Muscle layer of colon (tissue), 2 donors: ENCODE data around the gene TANGO2.

ENCODE experiments used
- H3K27ac ChIP-seq: one replicate; pipeline ENCODE4 v1.7.0; 2013; ENCODE audit warnings: low read depth, mild to moderate bottlenecking, low read length, moderate library complexity
- H3K27me3 ChIP-seq, 2 donors: one replicate each; pipeline ENCODE4 v1.7.0; 2013; ENCODE audit warnings: low read length in 2 of 2, mild to moderate bottlenecking in 2 of 2; ENCODE audit not compliant: insufficient read depth in 2 of 2, control insufficient read depth in 1 of 2
- H3K36me3 ChIP-seq: one replicate; pipeline ENCODE4 v1.7.0; 2013; ENCODE audit warnings: mild to moderate bottlenecking, low read length; ENCODE audit not compliant: insufficient read depth
- H3K4me1 ChIP-seq: one replicate; pipeline ENCODE4 v1.7.0; 2013; ENCODE audit warnings: mild to moderate bottlenecking, low read length; ENCODE audit not compliant: insufficient read depth
- H3K4me3 ChIP-seq, 2 donors: one replicate each; pipeline ENCODE4 v1.7.0; 2013; ENCODE audit warnings: low read length in 2 of 2, low read depth in 1 of 2, mild to moderate bottlenecking in 1 of 2, moderate library complexity in 1 of 2
- H3K9ac ChIP-seq: one replicate; pipeline ENCODE4 v1.7.0; 2013; ENCODE audit warnings: low read length
- H3K9me3 ChIP-seq: one replicate; pipeline ENCODE4 v1.7.0; 2013; ENCODE audit warnings: mild to moderate bottlenecking, low read length
- donor health status: abdominal sarcoma.
- donor health status: Adenocarcinoma of cecum.

The TANGO2 gene

GRCh38 chr22:19991645-19992451, 29.1 kb upstream of the TANGO2 start:
- Histone ChIP-seq H3K4me3 (no peak overlapping the region), H3K9ac (no peak overlapping the region), H3K4me1 (peaks cover 30% of the 10 kb centered on the region), H3K36me3 (no peaks in the 10 kb centered on the region), H3K9me3 (no peaks in the 10 kb centered on the region), H3K27ac (no peak overlapping the region), H3K27me3 (no peaks in the 10 kb centered on the region)

DNA sequence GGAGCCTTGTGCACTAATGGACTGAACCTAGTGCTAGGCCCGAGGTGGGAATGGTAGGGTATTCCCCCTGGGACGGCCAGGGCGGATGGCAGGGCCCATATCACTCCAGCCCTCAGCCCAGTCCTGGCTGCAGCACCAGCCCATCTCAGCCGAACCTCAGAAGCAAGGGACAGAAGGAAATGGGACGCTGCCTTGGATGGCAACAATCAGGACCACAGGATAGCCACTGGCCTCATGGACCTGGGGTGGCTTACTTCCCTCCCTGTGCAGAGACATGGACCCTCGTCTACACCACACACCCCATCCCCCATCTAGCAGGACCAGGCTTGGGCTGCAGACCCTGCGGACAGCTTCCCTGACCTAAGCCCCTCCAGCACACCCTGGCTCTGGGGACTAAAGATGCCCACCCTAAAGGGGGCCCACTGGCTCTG, 28.4 kb upstream of the TANGO2 start:
- H3K36me3 ChIP-seq = no peaks in the 10 kb centered on the region
- H3K27me3 ChIP-seq = no peaks in the 10 kb centered on the region
- H3K27ac ChIP-seq = no peak overlapping the region
- H3K9me3 ChIP-seq = no peaks in the 10 kb centered on the region
- H3K4me1 ChIP-seq = peaks cover 30% of the 10 kb centered on the region
- H3K9ac ChIP-seq = no peak overlapping the region
- no peak overlapping the region for H3K4me3 ChIP-seq

GRCh38 chr22:19992921-19993355, 28.0 kb upstream of the TANGO2 start:
- no peak overlapping the region for H3K4me3 ChIP-seq
- no peak overlapping the region for H3K27ac ChIP-seq
- no peaks in the 10 kb centered on the region for H3K9me3 ChIP-seq
- no peaks in the 10 kb centered on the region for H3K27me3 ChIP-seq
- peaks cover 30% of the 10 kb centered on the region for H3K4me1 ChIP-seq
- H3K36me3 ChIP-seq = no peaks in the 10 kb centered on the region
- no peak overlapping the region for H3K9ac ChIP-seq

DNA sequence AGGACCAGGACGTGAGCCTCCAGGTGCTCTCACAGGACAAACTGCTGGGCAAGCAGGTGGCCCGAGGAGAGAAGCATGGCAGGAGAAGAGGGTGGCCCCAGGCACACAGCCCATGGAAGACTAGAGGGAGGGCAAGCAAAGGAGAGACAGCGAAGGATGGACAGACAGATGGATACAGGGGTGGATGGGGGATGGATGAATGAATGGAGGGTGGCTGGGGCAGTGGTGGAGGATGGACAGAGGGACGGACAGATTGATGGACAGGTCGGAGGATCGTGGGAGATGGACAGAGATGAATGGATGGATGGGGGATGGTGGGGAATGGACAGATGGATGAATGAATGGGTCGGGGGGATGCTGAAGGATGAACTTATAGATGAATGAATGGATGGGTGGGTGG, 27.0 kb upstream of the TANGO2 start:
- H3K4me1 ChIP-seq = peaks cover 35% of the 10 kb centered on the region
- H3K27me3 ChIP-seq = no peaks in the 10 kb centered on the region
- no peak overlapping the region for H3K4me3 ChIP-seq
- H3K9ac ChIP-seq = no peak overlapping the region
- H3K9me3 ChIP-seq = no peaks in the 10 kb centered on the region
- H3K27ac ChIP-seq = no peak overlapping the region
- no peaks in the 10 kb centered on the region for H3K36me3 ChIP-seq

DNA sequence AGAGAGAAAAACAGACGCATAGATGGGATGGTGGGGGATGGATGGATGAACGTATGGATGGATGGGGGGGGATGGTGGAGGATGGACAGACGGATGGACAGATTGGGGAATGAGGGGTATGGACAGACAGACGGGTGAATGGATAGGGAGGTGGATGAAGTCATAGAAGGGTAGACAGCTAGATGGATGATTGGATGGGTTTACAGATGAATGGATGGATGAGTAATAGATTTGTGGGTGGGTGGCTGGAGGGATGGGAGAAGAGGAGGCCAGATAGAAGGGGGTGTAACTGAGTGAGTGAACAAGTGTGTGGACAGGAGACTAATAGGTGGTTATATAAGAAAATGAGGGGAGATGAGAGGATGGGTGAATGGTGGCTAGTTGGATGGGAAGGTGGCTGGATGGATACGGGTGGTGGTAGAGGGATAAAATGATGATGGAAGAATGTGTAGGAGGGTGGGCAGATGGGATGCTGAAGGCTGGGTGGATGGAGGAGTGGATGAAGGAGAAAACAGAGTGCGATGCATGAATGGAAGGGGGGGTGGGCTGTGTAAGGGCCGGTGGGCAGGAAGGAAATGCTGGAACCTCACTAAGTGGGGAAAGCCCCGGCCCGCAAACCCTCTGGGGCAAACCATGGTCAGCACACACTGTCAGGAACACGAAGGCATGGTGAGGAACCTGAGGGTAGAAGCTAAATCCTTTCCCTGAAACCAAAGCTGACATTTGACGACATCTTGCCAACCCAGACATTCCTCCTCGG, 25.9 kb upstream of the TANGO2 start:
- no peaks in the 10 kb centered on the region for H3K36me3 ChIP-seq
- H3K27ac ChIP-seq = no peak overlapping the region
- H3K27me3 ChIP-seq = no peaks in the 10 kb centered on the region
- H3K9me3 ChIP-seq = no peaks in the 10 kb centered on the region
- no peak overlapping the region for H3K4me3 ChIP-seq
- peaks cover 45% of the 10 kb centered on the region for H3K4me1 ChIP-seq
- no peak overlapping the region for H3K9ac ChIP-seq

DNA sequence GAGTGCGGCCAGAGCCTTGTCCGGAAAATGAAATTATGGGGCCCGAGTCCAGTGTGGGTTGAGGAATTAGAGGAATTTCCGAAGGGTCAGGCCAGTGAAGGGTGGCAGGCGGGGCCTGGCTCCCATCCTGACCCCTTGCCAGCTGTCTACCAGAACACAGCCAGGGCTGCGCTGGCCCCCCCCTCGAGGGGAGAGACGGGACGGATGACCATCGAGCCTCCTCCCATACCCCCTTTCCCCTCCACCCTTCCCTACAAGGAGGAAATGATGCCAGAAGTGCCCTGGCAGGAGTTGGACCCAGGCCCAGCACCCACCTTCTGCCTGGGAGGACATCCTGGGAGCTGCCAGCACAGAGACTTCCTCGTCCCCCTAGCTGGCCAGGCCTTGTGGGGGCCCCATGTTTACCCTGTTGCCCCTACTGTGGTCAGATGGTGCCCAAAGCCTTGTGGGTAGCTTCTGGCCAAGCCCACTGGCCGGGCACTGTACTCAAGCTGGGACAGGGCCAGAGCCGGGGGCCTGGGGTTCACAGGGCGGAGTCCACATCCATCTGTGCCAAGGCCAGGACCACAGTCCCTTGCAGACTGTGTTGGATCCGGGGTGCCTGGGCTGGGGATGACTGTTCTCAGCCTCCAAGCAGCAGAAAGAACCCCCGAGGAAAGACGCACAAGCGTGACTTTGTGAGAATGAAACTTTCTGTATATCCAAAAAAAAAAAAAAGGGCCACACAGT, 25.1 kb upstream of the TANGO2 start:
- Histone ChIP-seq H3K36me3 (no peaks in the 10 kb centered on the region), H3K27me3 (no peaks in the 10 kb centered on the region), H3K4me1 (peaks cover 52% of the 10 kb centered on the region), H3K27ac (no peak overlapping the region), H3K9me3 (no peaks in the 10 kb centered on the region), H3K4me3 (no peak overlapping the region), H3K9ac (no peak overlapping the region)

DNA sequence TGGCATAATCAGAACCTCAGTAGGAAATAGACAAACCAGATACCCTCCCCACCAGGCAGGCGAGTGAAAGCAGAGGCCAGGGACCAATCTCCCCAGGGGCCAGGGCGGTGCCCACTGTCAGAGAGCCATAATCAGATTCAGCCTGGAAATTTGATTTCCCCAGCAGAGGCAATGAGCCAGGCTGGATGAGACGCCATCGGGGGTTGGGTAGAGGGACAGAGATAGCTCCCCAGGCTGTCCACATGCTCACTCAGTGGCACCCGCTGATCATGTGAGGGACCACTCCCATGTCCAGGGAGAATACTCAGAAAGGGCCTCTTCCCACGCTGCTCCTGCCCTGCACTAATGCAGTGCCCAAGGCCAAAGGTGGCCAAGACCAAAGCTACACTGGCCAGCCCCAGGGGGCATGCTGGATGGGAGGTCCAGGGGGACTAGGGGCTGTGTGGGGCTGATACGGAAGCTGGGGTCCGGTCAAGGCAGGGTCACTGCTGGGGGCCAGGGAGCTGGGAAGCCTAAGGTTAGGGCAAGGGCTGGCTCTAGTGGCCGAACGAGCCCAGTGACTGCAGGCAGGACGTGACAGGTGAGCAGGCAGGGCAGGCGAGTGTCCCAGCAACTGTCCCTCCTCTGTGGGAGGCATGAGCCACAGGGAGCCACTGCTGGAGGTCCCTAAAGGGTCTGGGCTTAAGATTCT, 24.1 kb upstream of the TANGO2 start:
- H3K4me3 ChIP-seq = no peak overlapping the region
- no peaks in the 10 kb centered on the region for H3K36me3 ChIP-seq
- H3K4me1 ChIP-seq = peaks cover 48% of the 10 kb centered on the region
- H3K9ac ChIP-seq = no peak overlapping the region
- no peaks in the 10 kb centered on the region for H3K9me3 ChIP-seq
- no peak overlapping the region for H3K27ac ChIP-seq
- H3K27me3 ChIP-seq = no peaks in the 10 kb centered on the region

- H3K4me3 ChIP-seq = no peak overlapping the region
- H3K36me3 ChIP-seq = no peaks in the 10 kb centered on the region
- no peak overlapping the region for H3K27ac ChIP-seq
- H3K27me3 ChIP-seq = no peaks in the 10 kb centered on the region
- H3K9me3 ChIP-seq = no peaks in the 10 kb centered on the region
- H3K9ac ChIP-seq = no peak overlapping the region
- H3K4me1 ChIP-seq = peaks cover 47% of the 10 kb centered on the region
Measured at GRCh38 chr22:19997561-19998231, 23.2 kb upstream of the TANGO2 start.

DNA sequence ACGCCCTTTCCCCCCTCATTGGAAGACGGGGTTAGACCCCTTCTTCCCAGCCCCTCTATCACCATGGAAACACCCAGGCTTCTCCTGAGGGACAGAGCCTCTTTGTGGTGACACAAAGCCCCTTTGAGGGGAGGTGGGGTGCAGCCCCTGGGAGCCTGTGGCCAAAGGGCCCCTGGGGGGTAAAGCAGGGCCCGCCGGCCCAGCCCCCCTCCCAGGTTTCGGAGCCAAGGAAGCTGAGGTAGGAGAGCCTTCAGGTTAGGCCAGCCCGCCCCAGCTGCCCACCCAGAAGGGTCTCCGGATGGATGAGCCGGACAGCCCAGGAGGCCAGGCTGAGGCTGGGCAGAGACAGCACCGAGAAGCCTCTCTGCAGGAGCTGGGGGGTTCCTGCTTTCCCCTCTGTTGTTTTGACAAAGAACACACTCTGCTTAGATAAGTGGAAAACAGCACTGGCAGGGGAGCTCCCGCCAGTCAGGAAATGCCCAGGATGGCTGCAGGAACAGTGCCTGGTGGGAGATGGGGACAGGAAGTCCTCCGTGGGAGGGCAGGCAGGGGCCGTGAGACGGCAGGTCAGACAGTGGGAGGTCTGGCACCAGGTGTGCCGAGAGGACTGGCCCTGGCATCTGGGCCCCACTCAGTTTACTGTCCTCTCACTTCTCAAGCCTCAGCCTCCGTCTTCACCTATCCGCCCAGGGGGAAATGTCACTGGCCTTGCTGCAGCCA, 22.5 kb upstream of the TANGO2 start:
- Histone ChIP-seq H3K4me3 (no peak overlapping the region), H3K9me3 (no peaks in the 10 kb centered on the region), H3K4me1 (peaks cover 40% of the 10 kb centered on the region), H3K36me3 (no peaks in the 10 kb centered on the region), H3K27ac (no peak overlapping the region), H3K9ac (no peak overlapping the region), H3K27me3 (no peaks in the 10 kb centered on the region)

GRCh38 chr22:19998991-19999820, 21.7 kb upstream of the TANGO2 start:
- Histone ChIP-seq H3K4me1 (peaks cover 38% of the 10 kb centered on the region), H3K27ac (no peak overlapping the region), H3K9me3 (no peaks in the 10 kb centered on the region), H3K36me3 (no peaks in the 10 kb centered on the region), H3K4me3 (no peak overlapping the region), H3K27me3 (no peaks in the 10 kb centered on the region), H3K9ac (no peak overlapping the region)
